ENCODE results near the gene ABHD10. TPM values are rescaled to one million over a fixed set of nuclear protein-coding genes. Genes with fewer than 3 reads are reported as not detected.
A peak's percentile ranks its signal among the peaks of the same experiment; 100 is the strongest.

ABHD10 gene
- total RNA-seq, 1 donor from 2014 or later, result 26.4 TPM

GRCh38 chr3:111993038-111993437 lies 14.2 kb downstream of the ABHD10 start:
- H3K4me3 Mint-ChIP-seq, result no peak overlapping the region
- TF ChIP-seq, protein P1, sequence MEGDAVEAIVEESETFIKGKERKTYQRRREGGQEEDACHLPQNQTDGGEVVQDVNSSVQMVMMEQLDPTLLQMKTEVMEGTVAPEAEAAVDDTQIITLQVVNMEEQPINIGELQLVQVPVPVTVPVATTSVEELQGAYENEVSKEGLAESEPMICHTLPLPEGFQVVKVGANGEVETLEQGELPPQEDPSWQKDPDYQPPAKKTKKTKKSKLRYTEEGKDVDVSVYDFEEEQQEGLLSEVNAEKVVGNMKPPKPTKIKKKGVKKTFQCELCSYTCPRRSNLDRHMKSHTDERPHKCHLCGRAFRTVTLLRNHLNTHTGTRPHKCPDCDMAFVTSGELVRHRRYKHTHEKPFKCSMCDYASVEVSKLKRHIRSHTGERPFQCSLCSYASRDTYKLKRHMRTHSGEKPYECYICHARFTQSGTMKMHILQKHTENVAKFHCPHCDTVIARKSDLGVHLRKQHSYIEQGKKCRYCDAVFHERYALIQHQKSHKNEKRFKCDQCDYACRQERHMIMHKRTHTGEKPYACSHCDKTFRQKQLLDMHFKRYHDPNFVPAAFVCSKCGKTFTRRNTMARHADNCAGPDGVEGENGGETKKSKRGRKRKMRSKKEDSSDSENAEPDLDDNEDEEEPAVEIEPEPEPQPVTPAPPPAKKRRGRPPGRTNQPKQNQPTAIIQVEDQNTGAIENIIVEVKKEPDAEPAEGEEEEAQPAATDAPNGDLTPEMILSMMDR (IDR thresholded peaks at IDR 0.05; ENCODE audit: unreplicated experiment), result no peak
- DNase-seq (ENCODE audit: low spot score in 2 of 2, unreplicated experiment in 2 of 2), result no peak
- H3K27me3 Mint-ChIP-seq (ENCODE audit: low read depth), result peaks cover 3% of the 10 kb centered on the region
- H3K9me3 Mint-ChIP-seq, result no peaks in the 10 kb centered on the region
- peaks cover 9% of the 10 kb centered on the region for H3K36me3 Mint-ChIP-seq
- peak overlapping the region; percentile 59 for H3K27ac Mint-ChIP-seq
- H3K4me1 Mint-ChIP-seq, result peaks cover 2% of the 10 kb centered on the region

DNA sequence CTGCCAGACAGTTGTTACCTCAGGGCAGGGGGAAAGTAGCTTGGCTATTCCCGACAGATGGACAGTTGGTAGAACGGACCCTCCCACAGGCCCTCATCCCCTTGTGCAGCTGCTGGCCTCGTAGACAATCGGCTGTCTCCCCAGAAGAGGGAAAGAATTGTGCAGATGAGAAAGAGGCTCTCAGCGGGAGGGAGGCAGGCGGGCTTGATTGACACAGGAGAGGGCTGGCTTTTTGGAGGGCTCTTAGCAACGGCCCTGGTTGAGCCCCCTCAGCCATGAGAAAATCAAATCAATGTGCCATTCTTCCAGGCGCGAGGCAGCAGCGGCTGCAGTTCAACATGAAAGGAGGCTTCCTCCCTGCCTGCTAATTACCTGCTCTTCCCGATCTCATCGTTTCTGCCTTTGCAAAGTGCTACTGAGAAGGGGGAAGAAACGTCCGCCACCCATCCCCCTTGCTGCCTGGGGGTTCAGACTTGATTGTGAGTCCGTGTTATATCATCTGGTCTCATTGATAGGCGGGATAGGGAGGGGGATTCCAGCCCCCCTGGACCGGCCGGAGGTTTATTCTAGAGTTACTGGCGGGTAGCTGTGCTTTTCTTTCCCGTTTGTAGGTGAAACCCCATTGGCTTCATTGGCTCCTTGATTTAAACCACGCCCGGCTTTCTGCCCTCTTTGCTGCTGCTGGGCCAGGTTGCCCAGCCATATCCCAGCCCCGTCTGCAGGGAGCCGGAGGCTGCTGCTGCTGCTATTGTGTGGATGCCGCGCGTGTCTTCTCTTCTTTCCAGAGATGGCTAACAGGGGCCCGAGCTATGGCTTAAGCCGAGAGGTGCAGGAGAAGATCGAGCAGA lies 20.0 kb downstream of the ABHD10 start, which contains the start of gene TAGLN3:
Gene TAGLN3 (plus strand): TSS at position 287 of the 848 bp plus-strand sequence. CDS start 501 bp downstream, at position 788.
- Mint-ChIP-seq H3K36me3 (no peaks in the 10 kb centered on the region), H3K4me1 (peaks cover 20% of the 10 kb centered on the region), H3K27ac (no peak within 1 kb of the TSS), H3K4me3 (peak within 1 kb of the TSS; percentile 78), H3K27me3 (ENCODE audit: low read depth) (peaks cover 26% of the 10 kb centered on the region), H3K9me3 (no peaks in the 10 kb centered on the region)
- TF ChIP-seq, protein P1 (IDR thresholded peaks at IDR 0.05; ENCODE audit: unreplicated experiment), result no peak
- DNase-seq (ENCODE audit: low spot score in 2 of 2, unreplicated experiment in 2 of 2), result peak in 1 of 2 experiments; percentile 42

DNA sequence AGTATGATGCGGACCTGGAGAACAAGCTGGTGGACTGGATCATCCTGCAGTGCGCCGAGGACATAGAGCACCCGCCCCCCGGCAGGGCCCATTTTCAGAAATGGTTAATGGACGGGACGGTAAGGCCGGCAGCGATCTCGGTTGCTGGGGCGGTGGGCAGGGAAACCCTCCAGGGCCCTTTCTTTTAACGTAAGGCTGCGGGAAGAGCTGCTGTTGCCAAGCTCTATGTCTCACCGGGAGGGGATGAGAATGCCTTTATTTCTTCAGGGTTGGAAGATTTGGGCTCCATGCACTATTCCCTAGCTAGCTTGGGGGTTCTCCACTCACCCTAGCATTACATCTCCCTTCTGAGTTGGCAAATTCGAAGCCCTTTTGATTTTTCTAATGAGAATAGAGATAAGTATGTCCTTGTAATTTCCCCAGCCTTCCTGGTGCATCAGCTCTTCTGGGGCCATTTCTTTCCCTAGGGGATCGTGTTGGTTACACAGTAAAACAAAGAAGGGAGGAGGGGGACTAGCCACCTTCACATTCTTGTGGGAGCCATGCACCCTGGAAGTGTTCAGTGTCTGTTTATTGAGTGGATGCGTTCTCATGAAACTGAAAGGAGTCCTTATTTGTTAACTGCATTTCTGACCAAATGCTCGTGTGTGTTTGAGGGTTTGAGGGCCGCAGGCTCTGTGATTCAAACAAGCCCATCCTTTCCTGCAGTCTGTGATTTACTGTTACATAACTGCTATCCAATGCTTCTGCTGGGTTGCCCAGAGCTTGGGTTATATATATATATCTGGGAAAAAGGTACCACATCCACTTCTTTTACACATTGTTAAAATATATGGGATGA lies 20.9 kb downstream of the ABHD10 start:
- peak overlapping the region; percentile 78 for H3K4me3 Mint-ChIP-seq
- peaks cover 26% of the 10 kb centered on the region for H3K27me3 Mint-ChIP-seq (ENCODE audit: low read depth)
- no peaks in the 10 kb centered on the region for H3K36me3 Mint-ChIP-seq
- peak in 1 of 2 experiments; percentile 41 for DNase-seq (ENCODE audit: low spot score in 2 of 2, unreplicated experiment in 2 of 2)
- no peak overlapping the region for H3K27ac Mint-ChIP-seq
- TF ChIP-seq, protein P1 (IDR thresholded peaks at IDR 0.05; ENCODE audit: unreplicated experiment), result no peak
- H3K9me3 Mint-ChIP-seq, result no peaks in the 10 kb centered on the region
- H3K4me1 Mint-ChIP-seq, result peaks cover 20% of the 10 kb centered on the region

DNA sequence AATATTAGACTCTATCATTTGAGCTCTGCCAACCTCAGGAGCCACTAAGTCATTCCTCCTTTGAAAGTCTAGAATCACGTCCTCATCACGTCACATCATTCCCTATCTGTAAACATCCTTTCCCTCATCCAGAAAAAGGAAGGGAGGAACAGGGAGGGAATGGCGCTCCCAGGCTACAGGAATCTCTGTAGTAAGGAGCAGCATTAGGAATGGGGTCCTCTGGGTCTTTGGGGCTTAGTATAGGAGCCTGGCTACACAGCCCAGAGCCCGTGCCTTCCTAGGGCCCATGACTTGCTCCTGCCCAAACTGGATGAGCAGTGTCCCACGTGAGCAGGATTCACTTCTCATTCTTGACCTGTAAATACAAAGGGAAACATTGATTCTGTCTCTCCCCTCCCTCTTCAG lies 21.5 kb downstream of the ABHD10 start:
- Mint-ChIP-seq H3K36me3 (no peaks in the 10 kb centered on the region), H3K27me3 (ENCODE audit: low read depth) (peaks cover 26% of the 10 kb centered on the region), H3K27ac (no peak overlapping the region), H3K4me3 (no peak overlapping the region), H3K9me3 (no peaks in the 10 kb centered on the region), H3K4me1 (peaks cover 20% of the 10 kb centered on the region)
- no peak for DNase-seq (ENCODE audit: low spot score in 2 of 2, unreplicated experiment in 2 of 2)
- TF ChIP-seq, protein P1 (IDR thresholded peaks at IDR 0.05; ENCODE audit: unreplicated experiment), result no peak

GRCh38 chr3:112000966-112001365 lies 22.1 kb downstream of the ABHD10 start:
- TF ChIP-seq, protein P1 (IDR thresholded peaks at IDR 0.05; ENCODE audit: unreplicated experiment), result no peak
- Mint-ChIP-seq H3K4me3 (no peak overlapping the region), H3K27me3 (ENCODE audit: low read depth) (peaks cover 26% of the 10 kb centered on the region), H3K9me3 (no peaks in the 10 kb centered on the region), H3K36me3 (no peaks in the 10 kb centered on the region), H3K4me1 (peaks cover 20% of the 10 kb centered on the region), H3K27ac (no peak overlapping the region)
- no peak for DNase-seq (ENCODE audit: low spot score in 2 of 2, unreplicated experiment in 2 of 2)
